SK-N-MC (cell line): ENCODE measurements around the gene CDH12.

ENCODE experiments used
- EZH2 ChIP-seq: fragments of 200-600 bp; sonication (generic); IDR thresholded peaks from one replicate; pipeline ENCODE4 v1.6.1; 2017; ENCODE audit warnings: antibody characterized with exemption
- POLR2AphosphoS5 ChIP-seq: IDR thresholded peaks from 2 replicates; pipeline ENCODE4 v1.6.1; 2012; ENCODE audit warnings: mild to moderate bottlenecking, low read depth, low read length, borderline replicate concordance

DNA sequence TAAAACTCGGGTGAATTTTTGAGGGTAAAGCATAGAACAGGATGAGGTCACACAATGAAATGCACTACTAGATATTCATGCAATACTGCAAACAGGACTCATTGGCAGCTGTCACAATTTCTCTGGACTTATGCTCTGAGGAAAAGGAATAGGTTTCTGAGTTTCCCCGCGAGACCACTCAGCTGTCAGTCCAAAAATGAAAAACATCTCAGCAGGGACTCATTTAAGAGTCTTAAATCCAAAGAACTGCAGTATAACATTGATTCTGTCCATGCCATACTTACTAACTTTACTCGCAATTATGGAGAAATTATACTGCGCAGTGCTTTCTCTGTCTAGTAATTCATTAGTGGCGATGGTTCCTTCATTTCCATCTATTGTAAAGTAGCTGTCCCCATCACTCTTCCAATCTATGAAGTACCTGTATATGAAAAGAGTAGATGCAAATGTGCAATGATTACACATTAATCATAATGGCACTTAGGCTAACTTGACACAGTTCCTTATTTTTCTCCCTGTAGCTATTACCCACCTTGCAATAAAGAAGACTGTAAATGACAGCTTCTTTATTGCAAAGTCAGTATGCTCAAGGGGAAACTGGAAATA lies 1070.0 kb downstream of the CDH12 start:
- no peak for TF ChIP-seq EZH2
- TF ChIP-seq POLR2AphosphoS5 = no peak
